Astrocyte (in vitro differentiated cells and primary cell): ENCODE results near the gene KIRREL3. TPM values are rescaled to one million over a fixed set of nuclear protein-coding genes. Genes with fewer than 3 reads are reported as not detected.

ENCODE experiments used
- DNase-seq: peaks from one replicate; pipeline ENCODE4 v3.0.0-alpha.2; 2010; ENCODE audit warnings: low read depth
- FAIRE-seq: peaks from 2 replicates; lab custom pipeline; 2011; peaks lifted over from hg19 to GRCh38; lab: Jason Lieb, UNC
- H2AFZ ChIP-seq: 2 replicates; pipeline ENCODE4 v1.6.0; 2012; ENCODE audit warnings: low read depth, low read length, inconsistent platforms
- H3K27ac ChIP-seq: 2 replicates; pipeline ENCODE4 v1.5.1; 2011; ENCODE audit warnings: low read depth, low read length, inconsistent platforms
- H3K27me3 ChIP-seq: 2 replicates; pipeline ENCODE4 v1.6.0; 2011; ENCODE audit warnings: low read length, inconsistent platforms; ENCODE audit not compliant: insufficient read depth
- H3K36me3 ChIP-seq: 2 replicates; pipeline ENCODE4 v1.5.1; 2011; ENCODE audit warnings: low read length, inconsistent platforms; ENCODE audit not compliant: insufficient read depth
- H3K4me1 ChIP-seq: 2 replicates; pipeline ENCODE4 v1.5.1; 2011; ENCODE audit warnings: low read length, inconsistent platforms; ENCODE audit not compliant: insufficient read depth
- H3K4me2 ChIP-seq: 2 replicates; pipeline ENCODE4 v1.6.0; 2012; ENCODE audit warnings: low read length, inconsistent platforms
- H3K4me3 ChIP-seq: 2 replicates; pipeline ENCODE4 v1.5.1; 2011; ENCODE audit warnings: low read depth, mild to moderate bottlenecking, low read length, inconsistent platforms; ENCODE audit not compliant: insufficient read depth
- H3K79me2 ChIP-seq: 2 replicates; pipeline ENCODE4 v1.6.0; 2012; ENCODE audit warnings: mild to moderate bottlenecking, low read length, inconsistent platforms; ENCODE audit not compliant: insufficient read depth
- H3K9ac ChIP-seq: 2 replicates; pipeline ENCODE4 v1.6.0; 2012; ENCODE audit warnings: mild to moderate bottlenecking, low read length, inconsistent platforms
- H3K9me3 ChIP-seq: 2 replicates; pipeline ENCODE4 v1.5.1; 2012; ENCODE audit warnings: low read depth, mild to moderate bottlenecking, low read length, inconsistent platforms; ENCODE audit not compliant: insufficient read depth
- H4K20me1 ChIP-seq: 2 replicates; pipeline ENCODE4 v1.6.0; 2012; ENCODE audit warnings: low read length, inconsistent platforms; ENCODE audit not compliant: insufficient read depth
- H3K27ac Mint-ChIP-seq: one replicate; pipeline ENCODE4 v1.8.0; 2021; ENCODE audit warnings: mild to moderate bottlenecking, mixed read lengths; ENCODE audit not compliant: unreplicated experiment
- H3K27me3 Mint-ChIP-seq: one replicate; pipeline ENCODE4 v1.8.0; 2021; ENCODE audit warnings: low read depth, mixed read lengths; ENCODE audit not compliant: unreplicated experiment
- H3K36me3 Mint-ChIP-seq: one replicate; pipeline ENCODE4 v1.8.0; 2021; ENCODE audit warnings: low read depth, mixed read lengths; ENCODE audit not compliant: unreplicated experiment
- H3K4me1 Mint-ChIP-seq: one replicate; pipeline ENCODE4 v1.8.0; 2021; ENCODE audit warnings: low read depth, mixed read lengths; ENCODE audit not compliant: unreplicated experiment
- H3K4me3 Mint-ChIP-seq: one replicate; pipeline ENCODE4 v1.8.0; 2021; ENCODE audit warnings: mild to moderate bottlenecking, moderate library complexity, mixed read lengths; ENCODE audit not compliant: unreplicated experiment
- H3K9me3 Mint-ChIP-seq: one replicate; pipeline ENCODE4 v1.8.0; 2021; ENCODE audit warnings: mild to moderate bottlenecking, mixed read lengths; ENCODE audit not compliant: unreplicated experiment
- EZH2 ChIP-seq: IDR thresholded peaks from 2 replicates; pipeline ENCODE4 v1.6.1; 2012; ENCODE audit warnings: mild to moderate bottlenecking, low read length, inconsistent platforms; ENCODE audit not compliant: insufficient read depth
- total RNA-seq: library from RNA; stranded (reverse); gene quantifications from 2 replicates; pipeline ENCODE4 v1.2.1, GENCODE V29; 2021
- TF ChIP-seq, protein P1 (sequence below): IDR thresholded peaks from 2 replicates; pipeline ENCODE4 v1.5.1; 2011; ENCODE audit warnings: low read depth, mild to moderate bottlenecking, inconsistent platforms, low read length, moderate library complexity; ENCODE audit not compliant: insufficient read depth

KIRREL3 gene
- total RNA-seq, 1 donor from 2014 or later = 0.91 TPM

DNA sequence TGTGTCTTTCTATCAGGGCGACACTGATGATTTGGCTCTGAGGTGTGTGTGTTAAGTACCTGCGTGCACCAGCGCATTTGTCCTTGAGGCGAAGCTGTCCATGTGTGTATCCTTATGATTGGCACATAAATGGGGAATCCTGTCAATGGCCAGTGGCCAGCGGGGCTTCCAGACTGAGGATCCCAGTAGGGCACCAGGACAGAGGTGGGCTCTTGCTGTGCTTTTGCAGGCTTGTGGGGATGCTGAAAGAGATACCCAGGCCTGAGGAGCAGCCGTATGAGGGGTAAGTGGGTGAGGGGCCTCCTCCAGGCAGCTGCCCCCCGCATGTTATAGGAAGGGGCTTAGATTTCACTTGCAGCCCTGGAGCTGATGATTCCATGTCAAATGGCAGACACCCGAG, 488.3 kb downstream of the KIRREL3 start:
- DNase-seq (no peak), FAIRE-seq (no peak)
- TF ChIP-seq, protein P1, sequence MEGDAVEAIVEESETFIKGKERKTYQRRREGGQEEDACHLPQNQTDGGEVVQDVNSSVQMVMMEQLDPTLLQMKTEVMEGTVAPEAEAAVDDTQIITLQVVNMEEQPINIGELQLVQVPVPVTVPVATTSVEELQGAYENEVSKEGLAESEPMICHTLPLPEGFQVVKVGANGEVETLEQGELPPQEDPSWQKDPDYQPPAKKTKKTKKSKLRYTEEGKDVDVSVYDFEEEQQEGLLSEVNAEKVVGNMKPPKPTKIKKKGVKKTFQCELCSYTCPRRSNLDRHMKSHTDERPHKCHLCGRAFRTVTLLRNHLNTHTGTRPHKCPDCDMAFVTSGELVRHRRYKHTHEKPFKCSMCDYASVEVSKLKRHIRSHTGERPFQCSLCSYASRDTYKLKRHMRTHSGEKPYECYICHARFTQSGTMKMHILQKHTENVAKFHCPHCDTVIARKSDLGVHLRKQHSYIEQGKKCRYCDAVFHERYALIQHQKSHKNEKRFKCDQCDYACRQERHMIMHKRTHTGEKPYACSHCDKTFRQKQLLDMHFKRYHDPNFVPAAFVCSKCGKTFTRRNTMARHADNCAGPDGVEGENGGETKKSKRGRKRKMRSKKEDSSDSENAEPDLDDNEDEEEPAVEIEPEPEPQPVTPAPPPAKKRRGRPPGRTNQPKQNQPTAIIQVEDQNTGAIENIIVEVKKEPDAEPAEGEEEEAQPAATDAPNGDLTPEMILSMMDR = no peak
- no peak for TF ChIP-seq EZH2
- H3K4me2 ChIP-seq = no peak overlapping the region
- no peak overlapping the region for H2AFZ ChIP-seq
- peaks cover 3% of the 10 kb centered on the region for H3K36me3 Mint-ChIP-seq
- H3K27me3 ChIP-seq = peaks cover 2% of the 10 kb centered on the region
- H3K9me3 Mint-ChIP-seq = peaks cover 6% of the 10 kb centered on the region
- H3K4me3 ChIP-seq = no peak overlapping the region
- no peak overlapping the region for H3K27ac ChIP-seq
- H3K4me1 ChIP-seq = no peaks in the 10 kb centered on the region
- no peak overlapping the region for H3K27ac Mint-ChIP-seq
- H3K4me1 Mint-ChIP-seq = no peaks in the 10 kb centered on the region
- H3K27me3 Mint-ChIP-seq = peaks cover 81% of the 10 kb centered on the region
- no peaks in the 10 kb centered on the region for H3K79me2 ChIP-seq
- H3K4me3 Mint-ChIP-seq = no peak overlapping the region
- H3K9ac ChIP-seq = no peak overlapping the region
- H3K36me3 ChIP-seq = no peaks in the 10 kb centered on the region
- H4K20me1 ChIP-seq = no peaks in the 10 kb centered on the region
- no peaks in the 10 kb centered on the region for H3K9me3 ChIP-seq

DNA sequence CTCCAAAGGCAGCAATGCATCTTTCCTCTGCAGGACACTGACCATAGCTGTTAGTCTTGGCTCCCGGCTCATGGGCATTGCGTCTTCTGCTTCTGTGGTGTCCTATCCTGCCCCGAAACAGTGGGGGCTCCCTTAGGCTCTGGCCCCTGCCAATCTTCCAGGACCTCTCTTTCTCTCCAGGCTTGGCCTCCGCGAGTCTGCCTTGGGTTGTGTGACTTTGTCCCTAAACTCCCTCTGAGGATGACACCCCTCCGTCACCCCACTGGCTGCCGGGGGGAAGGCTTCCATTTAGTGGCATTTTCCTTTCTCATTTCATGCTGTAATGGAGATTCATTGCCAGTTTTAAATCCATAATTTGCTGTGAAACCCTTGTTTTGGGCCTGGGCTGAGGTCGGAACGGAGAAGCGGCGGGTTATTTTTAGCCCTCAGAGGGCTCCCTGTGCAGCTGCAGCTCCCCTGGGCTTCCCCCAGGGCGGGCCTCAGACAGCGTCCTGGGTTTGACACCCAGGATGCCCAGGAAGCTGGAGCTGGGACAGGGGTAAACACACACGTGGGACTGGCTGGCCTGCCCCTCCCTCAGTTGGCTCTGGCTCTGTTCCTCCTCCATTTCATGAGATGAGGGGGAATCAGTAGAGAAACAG, 489.0 kb downstream of the KIRREL3 start:
- Histone ChIP-seq H3K4me1 (no peaks in the 10 kb centered on the region), H4K20me1 (no peaks in the 10 kb centered on the region), H3K9me3 (no peaks in the 10 kb centered on the region), H2AFZ (no peak overlapping the region), H3K27ac (no peak overlapping the region), H3K4me2 (no peak overlapping the region), H3K9ac (no peak overlapping the region), H3K4me3 (no peak overlapping the region), H3K36me3 (no peaks in the 10 kb centered on the region), H3K27me3 (peaks cover 2% of the 10 kb centered on the region), H3K79me2 (no peaks in the 10 kb centered on the region)
- peaks cover 6% of the 10 kb centered on the region for H3K9me3 Mint-ChIP-seq
- no peak for TF ChIP-seq EZH2
- TF ChIP-seq, protein P1 = no peak
- H3K27ac Mint-ChIP-seq = peak overlapping the region; percentile 50
- no peak for DNase-seq
- no peaks in the 10 kb centered on the region for H3K4me1 Mint-ChIP-seq
- no peak overlapping the region for H3K4me3 Mint-ChIP-seq
- no peak for FAIRE-seq
- H3K27me3 Mint-ChIP-seq = peaks cover 77% of the 10 kb centered on the region
- peaks cover 3% of the 10 kb centered on the region for H3K36me3 Mint-ChIP-seq

DNA sequence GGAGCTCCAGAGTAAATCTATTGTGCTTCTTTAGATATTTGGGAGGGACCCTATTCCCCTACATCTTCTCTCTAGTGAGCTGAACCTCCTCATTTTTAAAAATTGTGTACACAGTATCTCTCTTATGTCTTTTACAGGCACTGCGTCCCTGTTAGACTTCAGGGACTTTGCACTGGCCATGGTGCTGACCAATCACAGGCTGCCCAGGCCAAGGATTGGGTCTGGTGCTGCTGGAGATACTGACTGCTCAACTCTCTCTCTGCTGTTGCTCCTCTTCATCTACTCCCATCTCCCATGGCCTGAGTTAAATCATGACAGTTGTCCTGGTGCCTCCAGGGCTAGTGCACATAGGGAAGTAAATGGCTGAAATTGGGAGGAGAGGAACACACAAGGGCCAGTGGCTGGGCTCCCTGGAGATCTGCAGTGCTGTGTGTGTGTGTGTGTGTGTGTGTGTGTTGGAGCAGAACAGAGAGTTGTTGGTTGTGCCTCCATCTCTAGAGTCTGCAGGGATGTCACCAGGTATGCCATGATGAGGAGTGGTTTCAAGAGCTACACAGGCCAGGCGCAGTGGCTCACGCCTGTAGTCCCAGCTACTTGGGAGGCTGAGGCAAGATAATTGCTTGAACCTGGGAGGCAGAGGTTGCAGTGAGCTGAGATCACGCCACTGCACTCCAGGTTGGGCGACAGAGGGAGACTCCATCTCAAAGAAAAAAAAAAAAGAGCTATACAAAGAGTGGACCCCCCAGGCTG, 489.8 kb downstream of the KIRREL3 start:
- H3K36me3 Mint-ChIP-seq = peaks cover 3% of the 10 kb centered on the region
- no peaks in the 10 kb centered on the region for H3K4me1 Mint-ChIP-seq
- H3K9me3 Mint-ChIP-seq = peaks cover 6% of the 10 kb centered on the region
- no peak overlapping the region for H3K27ac ChIP-seq
- TF ChIP-seq EZH2 = no peak
- TF ChIP-seq, protein P1 = no peak
- no peak overlapping the region for H3K27ac Mint-ChIP-seq
- no peak overlapping the region for H3K4me3 Mint-ChIP-seq
- no peaks in the 10 kb centered on the region for H3K36me3 ChIP-seq
- H2AFZ ChIP-seq = no peak overlapping the region
- DNase-seq (no peak), FAIRE-seq (no peak)
- H4K20me1 ChIP-seq = no peaks in the 10 kb centered on the region
- H3K9me3 ChIP-seq = no peaks in the 10 kb centered on the region
- H3K4me1 ChIP-seq = no peaks in the 10 kb centered on the region
- no peak overlapping the region for H3K4me3 ChIP-seq
- H3K79me2 ChIP-seq = no peaks in the 10 kb centered on the region
- peaks cover 69% of the 10 kb centered on the region for H3K27me3 Mint-ChIP-seq
- no peak overlapping the region for H3K9ac ChIP-seq
- H3K27me3 ChIP-seq = peaks cover 2% of the 10 kb centered on the region
- no peak overlapping the region for H3K4me2 ChIP-seq
